HEK293 (cell line): Measurements from ENCODE around the gene B3GNT4.
A peak's percentile ranks its signal among the peaks of the same experiment; 100 is the strongest.

ENCODE experiments used
- CTCF ChIA-PET: fragments of 350-600 bp; formaldehyde crosslinking; extraction: SDS; loops from one replicate; lab custom pipeline; 2021; ENCODE audit warnings: antibody characterized with exemption; lab: Yijun Ruan, JAX
- POLR2A ChIA-PET: fragments of 300-600 bp; formaldehyde crosslinking; extraction: SDS; loops from one replicate; lab custom pipeline; 2020; ENCODE audit warnings: antibody characterized with exemption, inconsistent platforms; lab: Yijun Ruan, JAX
- H3K27ac ChIP-seq: fragments of 200-500 bp; sonication (Bioruptor generic); 2 replicates; pipeline ENCODE4 v1.5.1; 2014; ENCODE audit warnings: low read depth, low read length, control low read depth, inconsistent platforms; ENCODE audit errors: extremely low read depth
- H3K36me3 ChIP-seq, 2 experiments: fragments of 200-500 bp in 1 of 2; sonication (Bioruptor generic) in 1 of 2; 1 replicate in 1 of 2; 2 replicates in 1 of 2; pipeline ENCODE4 v1.5.1; 2014 to 2017; ENCODE audit warnings: inconsistent platforms in 2 of 2, low read length in 2 of 2; ENCODE audit not compliant: control insufficient read depth in 2 of 2, insufficient read depth in 1 of 2
- H3K4me1 ChIP-seq: fragments of 200-500 bp; sonication (Bioruptor generic); 2 replicates; pipeline ENCODE4 v1.5.1; 2014; ENCODE audit warnings: mild to moderate bottlenecking, low read length, inconsistent platforms; ENCODE audit not compliant: control insufficient read depth, insufficient read depth
- H3K4me3 ChIP-seq: 2 replicates; pipeline ENCODE4 v1.5.1; 2011; ENCODE audit warnings: low read depth, mild to moderate bottlenecking, control low read depth, low read length, moderate library complexity
- H3K9me3 ChIP-seq: fragments of 200-500 bp; sonication (Bioruptor generic); 2 replicates; pipeline ENCODE4 v1.5.1; 2014; ENCODE audit warnings: low read depth, low read length, inconsistent platforms; ENCODE audit not compliant: control insufficient read depth, insufficient read depth
- FEZF1 ChIP-seq: fragments of 450-650 bp; formaldehyde crosslinking; IDR thresholded peaks from 2 replicates; pipeline ENCODE4 v1.5.1; 2016; ENCODE audit warnings: missing biosample characterization, missing genetic modification characterization
- GLIS1 ChIP-seq: fragments of 450-650 bp; formaldehyde crosslinking; IDR thresholded peaks from 2 replicates; pipeline ENCODE4 v1.5.1; 2016; ENCODE audit warnings: missing biosample characterization, missing genetic modification characterization
- GLIS2 ChIP-seq: fragments of 450-650 bp; formaldehyde crosslinking; IDR thresholded peaks from 2 replicates; pipeline ENCODE4 v1.5.1; 2016; ENCODE audit warnings: missing biosample characterization, missing genetic modification characterization
- SCRT1 ChIP-seq: fragments of 450-650 bp; formaldehyde crosslinking; IDR thresholded peaks from 2 replicates; pipeline ENCODE4 v1.5.1; 2016; ENCODE audit warnings: missing biosample characterization, missing genetic modification characterization, borderline replicate concordance
- ZBTB17 ChIP-seq: fragments of 450-650 bp; formaldehyde crosslinking; IDR thresholded peaks from 2 replicates; pipeline ENCODE4 v1.5.1; 2016; ENCODE audit warnings: missing biosample characterization, missing genetic modification characterization
- ZBTB21 ChIP-seq: fragments of 450-650 bp; formaldehyde crosslinking; IDR thresholded peaks from 2 replicates; pipeline ENCODE4 v1.5.1; 2017; ENCODE audit warnings: missing biosample characterization, missing genetic modification characterization
- ZFHX2 ChIP-seq: fragments of 450-650 bp; formaldehyde crosslinking; conservative IDR thresholded peaks from 2 replicates; pipeline ENCODE4 v1.5.1; 2016; ENCODE audit warnings: missing biosample characterization, missing genetic modification characterization
- ZIC2 ChIP-seq: fragments of 450-650 bp; formaldehyde crosslinking; IDR thresholded peaks from 2 replicates; pipeline ENCODE4 v1.5.1; 2016; ENCODE audit warnings: missing biosample characterization, missing genetic modification characterization
- ZNF121 ChIP-seq: fragments of 450-650 bp; formaldehyde crosslinking; IDR thresholded peaks from 2 replicates; pipeline ENCODE4 v1.5.1; 2016; ENCODE audit warnings: missing biosample characterization, missing genetic modification characterization
- ZNF211 ChIP-seq: fragments of 450-650 bp; formaldehyde crosslinking; IDR thresholded peaks from 2 replicates; pipeline ENCODE4 v1.5.1; 2016; ENCODE audit warnings: low read depth, missing biosample characterization, missing genetic modification characterization
- ZNF311 ChIP-seq: fragments of 450-650 bp; formaldehyde crosslinking; IDR thresholded peaks from 2 replicates; pipeline ENCODE4 v1.5.1; 2017; ENCODE audit warnings: missing biosample characterization, missing genetic modification characterization, borderline replicate concordance
- ZNF341 ChIP-seq: fragments of 450-650 bp; formaldehyde crosslinking; IDR thresholded peaks from 2 replicates; pipeline ENCODE4; 2016; ENCODE audit warnings: low read depth, missing biosample characterization, missing genetic modification characterization
- ZNF350 ChIP-seq: fragments of 450-650 bp; formaldehyde crosslinking; IDR thresholded peaks from 2 replicates; pipeline ENCODE4 v1.5.0; 2017; ENCODE audit warnings: missing biosample characterization, mild to moderate bottlenecking, missing genetic modification characterization
- ZNF391 ChIP-seq: fragments of 450-650 bp; formaldehyde crosslinking; IDR thresholded peaks from 2 replicates; pipeline ENCODE4 v1.5.1; 2016; ENCODE audit warnings: low read depth, missing biosample characterization, missing genetic modification characterization, borderline replicate concordance
- ZNF394 ChIP-seq: fragments of 450-650 bp; formaldehyde crosslinking; IDR thresholded peaks from 2 replicates; pipeline ENCODE4 v1.5.1; 2016; ENCODE audit warnings: missing biosample characterization, missing genetic modification characterization, mild to moderate bottlenecking, moderate library complexity, borderline replicate concordance
- ZNF404 ChIP-seq: fragments of 450-650 bp; formaldehyde crosslinking; IDR thresholded peaks from 2 replicates; pipeline ENCODE4 v1.5.1; 2017; ENCODE audit warnings: missing biosample characterization, missing genetic modification characterization
- ZNF423 ChIP-seq: fragments of 450-650 bp; formaldehyde crosslinking; IDR thresholded peaks from 2 replicates; pipeline ENCODE4 v1.5.1; 2016; ENCODE audit warnings: missing biosample characterization, missing genetic modification characterization
- ZNF433 ChIP-seq: fragments of 450-650 bp; formaldehyde crosslinking; IDR thresholded peaks from 2 replicates; pipeline ENCODE4 v1.5.1; 2016; ENCODE audit warnings: missing biosample characterization, missing genetic modification characterization, low read depth
- ZNF473 ChIP-seq: fragments of 450-650 bp; formaldehyde crosslinking; IDR thresholded peaks from 2 replicates; pipeline ENCODE4 v1.5.1; 2017; ENCODE audit warnings: missing biosample characterization, missing genetic modification characterization
- ZNF501 ChIP-seq: fragments of 450-650 bp; formaldehyde crosslinking; IDR thresholded peaks from 2 replicates; pipeline ENCODE4 v1.5.1; 2016; ENCODE audit warnings: missing biosample characterization, missing genetic modification characterization
- ZNF560 ChIP-seq: fragments of 450-650 bp; formaldehyde crosslinking; IDR thresholded peaks from 2 replicates; pipeline ENCODE4 v1.5.1; 2017; ENCODE audit warnings: missing biosample characterization, missing genetic modification characterization, borderline replicate concordance
- ZNF624 ChIP-seq: fragments of 450-650 bp; formaldehyde crosslinking; IDR thresholded peaks from 2 replicates; pipeline ENCODE4 v1.5.1; 2017; ENCODE audit warnings: missing biosample characterization, missing genetic modification characterization
- ZNF629 ChIP-seq: fragments of 450-650 bp; formaldehyde crosslinking; IDR thresholded peaks from 2 replicates; pipeline ENCODE4 v1.5.1; 2017; ENCODE audit warnings: missing biosample characterization, missing genetic modification characterization
- ZNF654 ChIP-seq: fragments of 450-650 bp; formaldehyde crosslinking; IDR thresholded peaks from 2 replicates; pipeline ENCODE4 v1.5.1; 2016; ENCODE audit warnings: low read depth, missing biosample characterization, missing genetic modification characterization
- ZNF670 ChIP-seq: fragments of 450-650 bp; formaldehyde crosslinking; IDR thresholded peaks from 2 replicates; pipeline ENCODE4 v1.5.1; 2016; ENCODE audit warnings: missing biosample characterization, missing genetic modification characterization, low read depth
- ZNF768 ChIP-seq: fragments of 450-650 bp; formaldehyde crosslinking; IDR thresholded peaks from 2 replicates; pipeline ENCODE4 v1.5.1; 2018; ENCODE audit warnings: missing biosample characterization, mild to moderate bottlenecking, missing genetic modification characterization
- ZNF843 ChIP-seq: fragments of 450-650 bp; formaldehyde crosslinking; IDR thresholded peaks from 2 replicates; pipeline ENCODE4 v1.5.1; 2016; ENCODE audit warnings: missing biosample characterization, missing genetic modification characterization
- ZXDB ChIP-seq: fragments of 450-650 bp; formaldehyde crosslinking; IDR thresholded peaks from 2 replicates; pipeline ENCODE4 v1.5.1; 2016; ENCODE audit warnings: missing biosample characterization, missing genetic modification characterization
- TF ChIP-seq, protein P1 (sequence below): IDR thresholded peaks from 2 replicates; pipeline ENCODE4 v1.6.1; 2011; ENCODE audit warnings: mild to moderate bottlenecking, low read depth, low read length, borderline replicate concordance
- TF ChIP-seq, protein P2 (sequence below): fragments of 450-650 bp; formaldehyde crosslinking; IDR thresholded peaks from 2 replicates; pipeline ENCODE4; 2016; ENCODE audit warnings: missing biosample characterization, missing genetic modification characterization
- TF ChIP-seq, protein P3 (sequence below): fragments of 450-650 bp; formaldehyde crosslinking; IDR thresholded peaks from 2 replicates; pipeline ENCODE4 v1.5.1; 2016; ENCODE audit warnings: missing biosample characterization, missing genetic modification characterization, low read depth
- TF ChIP-seq, protein P4 (sequence below): fragments of 450-650 bp; formaldehyde crosslinking; IDR thresholded peaks from 2 replicates; pipeline ENCODE4 v1.5.1; 2016; ENCODE audit warnings: missing biosample characterization, missing genetic modification characterization
- TF ChIP-seq, protein P5 (sequence below): fragments of 450-650 bp; formaldehyde crosslinking; IDR thresholded peaks from 2 replicates; pipeline ENCODE4 v1.5.1; 2017; ENCODE audit warnings: missing biosample characterization, missing genetic modification characterization

Gene B3GNT4

DNA sequence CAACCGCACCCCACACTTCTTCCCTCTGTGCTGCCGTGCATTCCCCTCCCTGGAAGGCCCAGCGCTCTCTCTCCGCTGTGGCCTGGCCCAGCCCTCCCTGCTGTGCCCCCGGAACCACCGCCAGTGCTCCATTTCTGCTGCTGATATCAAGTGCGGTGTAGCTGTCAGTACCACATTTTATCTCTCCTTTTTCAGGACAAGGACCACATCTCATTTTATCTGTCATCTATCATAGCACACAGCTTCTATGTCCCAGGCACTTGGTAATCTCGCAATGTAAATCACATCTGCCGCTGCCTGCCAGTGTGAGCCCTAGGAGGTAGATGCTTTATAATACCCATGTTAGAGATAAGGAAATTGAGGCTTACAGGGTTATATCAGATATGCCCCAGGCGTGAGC lies 47.8 kb upstream of the B3GNT4 start:
- ChIA-PET CTCF (no interaction called here), POLR2A (no interaction called here)
- TF ChIP-seq SCRT1 (tag by site-specific recombination) (no peak), ZNF121 (tag by site-specific recombination) (no peak), ZNF843 (tag by site-specific recombination) (0 out of 2 replicates have a peak, but pooled peaks have one; percentile 34), ZNF311 (tag by site-specific recombination) (no peak), ZNF629 (tag by site-specific recombination) (0 out of 2 replicates have a peak, but pooled peaks have one; percentile 19), ZNF391 (no peak), GLIS2 (tag by site-specific recombination) (no peak), ZNF654 (tag by site-specific recombination) (no peak), ZNF473 (tag by site-specific recombination) (no peak), ZNF394 (tag by site-specific recombination) (no peak), ZIC2 (tag by site-specific recombination) (peak; percentile 69), ZNF423 (tag by site-specific recombination) (no peak), ZNF670 (no peak), ZFHX2 (tag by site-specific recombination) (no peak), ZNF433 (tag by site-specific recombination) (no peak), GLIS1 (tag by site-specific recombination) (peak; percentile 38; the same call in 1 of the 2 replicates), ZBTB21 (tag by site-specific recombination) (no peak), ZXDB (tag by site-specific recombination) (no peak), ZBTB17 (no peak), ZNF404 (tag by site-specific recombination) (no peak), ZNF350 (tag by site-specific recombination) (no peak), ZNF501 (tag by site-specific recombination) (no peak), ZNF211 (tag by site-specific recombination) (no peak), ZNF624 (tag by site-specific recombination) (no peak), ZNF341 (tag by site-specific recombination) (0 out of 2 replicates have a peak, but pooled peaks have one; percentile 12), ZNF768 (tag by site-specific recombination) (no peak), ZNF560 (tag by site-specific recombination) (no peak), FEZF1 (tag by site-specific recombination) (peak; percentile 43; the same call in 1 of the 2 replicates)
- TF ChIP-seq, protein P1, sequence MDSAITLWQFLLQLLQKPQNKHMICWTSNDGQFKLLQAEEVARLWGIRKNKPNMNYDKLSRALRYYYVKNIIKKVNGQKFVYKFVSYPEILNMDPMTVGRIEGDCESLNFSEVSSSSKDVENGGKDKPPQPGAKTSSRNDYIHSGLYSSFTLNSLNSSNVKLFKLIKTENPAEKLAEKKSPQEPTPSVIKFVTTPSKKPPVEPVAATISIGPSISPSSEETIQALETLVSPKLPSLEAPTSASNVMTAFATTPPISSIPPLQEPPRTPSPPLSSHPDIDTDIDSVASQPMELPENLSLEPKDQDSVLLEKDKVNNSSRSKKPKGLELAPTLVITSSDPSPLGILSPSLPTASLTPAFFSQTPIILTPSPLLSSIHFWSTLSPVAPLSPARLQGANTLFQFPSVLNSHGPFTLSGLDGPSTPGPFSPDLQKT, result no peak
- TF ChIP-seq, protein P2, sequence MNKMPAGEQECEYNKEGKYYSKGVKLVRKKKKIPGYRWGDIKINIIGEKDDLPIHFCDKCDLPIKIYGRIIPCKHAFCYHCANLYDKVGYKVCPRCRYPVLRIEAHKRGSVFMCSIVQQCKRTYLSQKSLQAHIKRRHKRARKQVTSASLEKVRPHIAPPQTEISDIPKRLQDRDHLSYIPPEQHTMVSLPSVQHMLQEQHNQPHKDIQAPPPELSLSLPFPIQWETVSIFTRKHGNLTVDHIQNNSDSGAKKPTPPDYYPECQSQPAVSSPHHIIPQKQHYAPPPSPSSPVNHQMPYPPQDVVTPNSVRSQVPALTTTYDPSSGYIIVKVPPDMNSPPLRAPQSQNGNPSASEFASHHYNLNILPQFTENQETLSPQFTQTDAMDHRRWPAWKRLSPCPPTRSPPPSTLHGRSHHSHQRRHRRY, result no peak
- TF ChIP-seq, protein P3, sequence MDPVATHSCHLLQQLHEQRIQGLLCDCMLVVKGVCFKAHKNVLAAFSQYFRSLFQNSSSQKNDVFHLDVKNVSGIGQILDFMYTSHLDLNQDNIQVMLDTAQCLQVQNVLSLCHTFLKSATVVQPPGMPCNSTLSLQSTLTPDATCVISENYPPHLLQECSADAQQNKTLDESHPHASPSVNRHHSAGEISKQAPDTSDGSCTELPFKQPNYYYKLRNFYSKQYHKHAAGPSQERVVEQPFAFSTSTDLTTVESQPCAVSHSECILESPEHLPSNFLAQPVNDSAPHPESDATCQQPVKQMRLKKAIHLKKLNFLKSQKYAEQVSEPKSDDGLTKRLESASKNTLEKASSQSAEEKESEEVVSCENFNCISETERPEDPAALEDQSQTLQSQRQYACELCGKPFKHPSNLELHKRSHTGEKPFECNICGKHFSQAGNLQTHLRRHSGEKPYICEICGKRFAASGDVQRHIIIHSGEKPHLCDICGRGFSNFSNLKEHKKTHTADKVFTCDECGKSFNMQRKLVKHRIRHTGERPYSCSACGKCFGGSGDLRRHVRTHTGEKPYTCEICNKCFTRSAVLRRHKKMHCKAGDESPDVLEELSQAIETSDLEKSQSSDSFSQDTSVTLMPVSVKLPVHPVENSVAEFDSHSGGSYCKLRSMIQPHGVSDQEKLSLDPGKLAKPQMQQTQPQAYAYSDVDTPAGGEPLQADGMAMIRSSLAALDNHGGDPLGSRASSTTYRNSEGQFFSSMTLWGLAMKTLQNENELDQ, result no peak
- TF ChIP-seq, protein P4, sequence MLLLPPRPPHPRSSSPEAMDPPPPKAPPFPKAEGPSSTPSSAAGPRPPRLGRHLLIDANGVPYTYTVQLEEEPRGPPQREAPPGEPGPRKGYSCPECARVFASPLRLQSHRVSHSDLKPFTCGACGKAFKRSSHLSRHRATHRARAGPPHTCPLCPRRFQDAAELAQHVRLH (tag by site-specific recombination), result peak; percentile 57; the same call in 1 of the 2 replicates
- TF ChIP-seq, protein P5, sequence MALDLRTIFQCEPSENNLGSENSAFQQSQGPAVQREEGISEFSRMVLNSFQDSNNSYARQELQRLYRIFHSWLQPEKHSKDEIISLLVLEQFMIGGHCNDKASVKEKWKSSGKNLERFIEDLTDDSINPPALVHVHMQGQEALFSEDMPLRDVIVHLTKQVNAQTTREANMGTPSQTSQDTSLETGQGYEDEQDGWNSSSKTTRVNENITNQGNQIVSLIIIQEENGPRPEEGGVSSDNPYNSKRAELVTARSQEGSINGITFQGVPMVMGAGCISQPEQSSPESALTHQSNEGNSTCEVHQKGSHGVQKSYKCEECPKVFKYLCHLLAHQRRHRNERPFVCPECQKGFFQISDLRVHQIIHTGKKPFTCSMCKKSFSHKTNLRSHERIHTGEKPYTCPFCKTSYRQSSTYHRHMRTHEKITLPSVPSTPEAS (tag by site-specific recombination), result no peak

More for the DNA sequence above, 47.8 kb upstream of the B3GNT4 start:
- no peaks in the 10 kb centered on the region for H3K9me3 ChIP-seq
- no peak overlapping the region for H3K27ac ChIP-seq
- H3K36me3 ChIP-seq, result no peaks in the 10 kb centered on the region
- H3K4me3 ChIP-seq, result no peak overlapping the region
- H3K4me1 ChIP-seq, result no peaks in the 10 kb centered on the region
